CD14-positive monocyte (primary cell): ENCODE measurements around the gene ARHGAP44. TPM values are rescaled to one million over a fixed set of nuclear protein-coding genes. Genes with fewer than 3 reads are reported as not detected.

Source experiments
- DNase-seq, 3 donors: peaks; one replicate each; pipeline ENCODE4 v3.0.0-alpha.2; 2011 to 2022
- H2AFZ ChIP-seq: 2 replicates; pipeline ENCODE4 v1.6.0; 2012; ENCODE audit warnings: mild to moderate bottlenecking, low read depth, low read length, inconsistent platforms; ENCODE audit not compliant: insufficient read depth, poor library complexity, severe bottlenecking
- H3K27ac ChIP-seq, 2 donors: 1 replicate in 1 of 2; 2 replicates in 1 of 2; pipeline ENCODE4 v1.5.1; 2012 to 2013; ENCODE audit warnings: low read length in 2 of 2, control low read depth in 1 of 2, inconsistent platforms in 1 of 2, low read depth in 1 of 2, mild to moderate bottlenecking in 1 of 2
- H3K27me3 ChIP-seq, 2 donors: one replicate each; pipeline versions ENCODE4 v1.6.0 to v1.6.1; 2011 to 2013; ENCODE audit warnings: low read length in 2 of 2; ENCODE audit not compliant: control insufficient read depth in 2 of 2, insufficient read depth in 2 of 2
- H3K36me3 ChIP-seq, 2 donors: replicated peaks in 1 of 2; 1 replicate in 1 of 2; 2 replicates in 1 of 2; pipeline versions ENCODE4 v1.5.1 to v1.6.1; 2012 to 2013; ENCODE audit warnings: low read length in 2 of 2, control low read depth in 1 of 2, inconsistent platforms in 1 of 2, mild to moderate bottlenecking in 1 of 2; ENCODE audit not compliant: insufficient read depth in 2 of 2, control insufficient read depth in 1 of 2
- H3K4me1 ChIP-seq, 2 donors: 1 replicate in 1 of 2; 2 replicates in 1 of 2; pipeline versions ENCODE4 v1.5.1 to v1.6.1; 2012 to 2013; ENCODE audit warnings: low read length in 2 of 2, control low read depth in 1 of 2, inconsistent platforms in 1 of 2, mild to moderate bottlenecking in 1 of 2, moderate library complexity in 1 of 2; ENCODE audit not compliant: insufficient read depth in 2 of 2, control insufficient read depth in 1 of 2
- H3K4me2 ChIP-seq: replicated peaks from 2 replicates; pipeline ENCODE3; 2012; ENCODE audit warnings: low read length, moderate library complexity, mild to moderate bottlenecking; ENCODE audit not compliant: poor library complexity, severe bottlenecking; ENCODE audit errors: extremely low read depth
- H3K4me3 ChIP-seq, 3 experiments: fragments of 200-600 bp in 1 of 3; sonication (generic) in 1 of 3; replicated peaks in 1 of 3; 1 replicate in 2 of 3; 2 replicates in 1 of 3; pipeline ENCODE4 v1.5.1; 2011 to 2013; ENCODE audit warnings: low read length in 3 of 3, mild to moderate bottlenecking in 3 of 3, control low read depth in 2 of 3, low read depth in 2 of 3, inconsistent platforms in 1 of 3, moderate library complexity in 1 of 3
- H3K79me2 ChIP-seq: 2 replicates; pipeline ENCODE4 v1.6.0; 2012; ENCODE audit warnings: mild to moderate bottlenecking, control low read depth, inconsistent platforms, low read length, moderate library complexity; ENCODE audit not compliant: insufficient read depth
- H3K9ac ChIP-seq: 2 replicates; pipeline ENCODE4 v1.6.0; 2017; ENCODE audit warnings: low read length, mild to moderate bottlenecking; ENCODE audit not compliant: insufficient read depth, poor library complexity, severe bottlenecking
- H3K9me3 ChIP-seq, 2 donors: replicated peaks in 1 of 2; 1 replicate in 1 of 2; 2 replicates in 1 of 2; pipeline versions ENCODE4 v1.5.1 to v1.6.1; 2012 to 2013; ENCODE audit warnings: low read length in 2 of 2, control low read depth in 1 of 2; ENCODE audit not compliant: control insufficient read depth in 1 of 2, insufficient read depth in 1 of 2
- H4K20me1 ChIP-seq: 2 replicates; pipeline ENCODE4 v1.6.0; 2012; ENCODE audit warnings: mild to moderate bottlenecking, low read length, control low read depth, moderate library complexity; ENCODE audit not compliant: insufficient read depth
- H3K27ac Mint-ChIP-seq, 7 donors: one replicate each; pipeline ENCODE4 v1.8.0; 2020; ENCODE audit warnings: mild to moderate bottlenecking in 7 of 7, mixed read lengths in 7 of 7, moderate library complexity in 6 of 7, inconsistent platforms in 2 of 7
- H3K27me3 Mint-ChIP-seq, 3 donors: one replicate each; pipeline ENCODE4 v1.8.0; 2021 to 2022; ENCODE audit warnings: low read depth in 3 of 3, mild to moderate bottlenecking in 3 of 3, mixed read lengths in 3 of 3, moderate library complexity in 3 of 3, inconsistent platforms in 1 of 3
- H3K36me3 Mint-ChIP-seq, 2 donors: one replicate each; pipeline ENCODE4 v1.8.0; 2020; ENCODE audit warnings: mixed read lengths in 2 of 2, inconsistent platforms in 1 of 2, mild to moderate bottlenecking in 1 of 2
- H3K4me1 Mint-ChIP-seq: one replicate; pipeline ENCODE4 v1.8.0; 2020; ENCODE audit warnings: mild to moderate bottlenecking, mixed read lengths
- H3K4me3 Mint-ChIP-seq, 2 donors: one replicate each; pipeline ENCODE4 v1.8.0; 2020; ENCODE audit warnings: mild to moderate bottlenecking in 2 of 2, mixed read lengths in 2 of 2, moderate library complexity in 1 of 2
- H3K9me3 Mint-ChIP-seq, 7 donors: one replicate each; pipeline ENCODE4 v1.8.0; 2020 to 2022; ENCODE audit warnings: mixed read lengths in 7 of 7, mild to moderate bottlenecking in 6 of 7, moderate library complexity in 6 of 7, inconsistent platforms in 2 of 7
- CTCF ChIP-seq: fragments of 200-600 bp; IDR thresholded peaks from one replicate; pipeline ENCODE4 v1.8.0; 2022; ENCODE audit warnings: antibody characterized with exemption, mild to moderate bottlenecking
- WGBS: methylation state at CpG from one replicate; pipeline ENCODE4 v1.1.5; 2013; ENCODE audit warnings: missing lambda C conversion rate; ENCODE audit not compliant: insufficient coverage; 5-methylcytosine and 5-hydroxymethylcytosine counted together
- intact Hi-C, 2 donors: fragments of 100-400 bp; cut with micrococcal nuclease; formaldehyde crosslinking; loops; one replicate each; pipeline versions ENCODE4 v1.15.0 to v1.15.1; 2023
- polyA plus RNA-seq, 3 donors: library from polyadenylated mRNA; depleted of rRNA in 1 of 3; unstranded in 2 of 3; stranded (reverse) in 1 of 3; fragments of 300-500 nt in 2 of 3; fragments of >200 nt in 1 of 3; fragmentation: Illumina TruSeq in 2 of 3; gene quantifications; 1 replicate in 2 of 3; 2 replicates in 1 of 3; pipeline ENCODE4 v1.2.3, GENCODE V29; 2012 to 2021

Gene ARHGAP44
- polyA plus RNA-seq, 3 donors = not detected

GRCh38 chr17:12947047-12947446 lies 157.7 kb downstream of the ARHGAP44 start:
- H3K4me2 ChIP-seq = no peak overlapping the region
- H3K27me3 Mint-ChIP-seq = peaks cover 0 to 2% (median 0%) of the 10 kb centered on the region in 3 donors
- no peaks in the 10 kb centered on the region for H3K79me2 ChIP-seq
- H3K27me3 ChIP-seq = no peaks in the 10 kb centered on the region
- H3K9me3 Mint-ChIP-seq = peaks cover 5 to 38% (median 19%) of the 10 kb centered on the region in 7 donors
- H3K27ac Mint-ChIP-seq = no peak overlapping the region
- no peak overlapping the region for H3K4me3 Mint-ChIP-seq
- H3K9me3 ChIP-seq = peaks cover 12 to 19% of the 10 kb centered on the region in 2 donors
- H3K27ac ChIP-seq = no peak overlapping the region
- no peaks in the 10 kb centered on the region for H3K4me1 ChIP-seq
- no peak for DNase-seq
- H3K9ac ChIP-seq = no peak overlapping the region
- no peak overlapping the region for H3K4me3 ChIP-seq
- no peaks in the 10 kb centered on the region for H4K20me1 ChIP-seq
- H3K36me3 Mint-ChIP-seq = no peaks in the 10 kb centered on the region
- H3K4me1 Mint-ChIP-seq = no peaks in the 10 kb centered on the region
- TF ChIP-seq CTCF = no peak
- whole genome bisulfite sequencing = 93% methylated on average over 4 of the region's 4 CpGs
- intact Hi-C loops = no loop called here
- H2AFZ ChIP-seq = no peak overlapping the region
- H3K36me3 ChIP-seq = no peaks in the 10 kb centered on the region

DNA sequence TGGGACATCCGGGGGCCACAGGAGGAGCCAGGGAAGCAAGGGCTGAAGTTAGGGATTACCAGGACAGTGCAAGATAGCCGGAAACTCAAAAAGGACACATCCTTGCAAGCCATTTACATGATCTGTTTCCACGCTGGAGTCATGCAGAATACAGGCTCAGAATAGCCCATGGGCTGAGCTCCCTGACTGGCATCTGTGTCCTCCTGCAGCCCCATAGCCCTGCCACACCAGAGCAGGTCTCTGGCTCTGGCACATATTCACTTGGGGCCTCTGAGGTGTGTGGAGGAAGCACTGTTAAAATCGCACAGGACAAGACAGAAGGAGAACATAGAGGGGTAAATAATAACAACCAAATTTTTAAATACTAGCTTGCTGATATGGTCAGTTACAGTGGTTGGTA lies 162.7 kb downstream of the ARHGAP44 start:
- Histone ChIP-seq H4K20me1 (no peaks in the 10 kb centered on the region), H3K4me2 (no peak overlapping the region), H2AFZ (no peak overlapping the region), H3K79me2 (no peaks in the 10 kb centered on the region), H3K9ac (no peak overlapping the region), H3K9me3 (peaks cover 26 to 28% of the 10 kb centered on the region in 2 donors), H3K4me1 (no peaks in the 10 kb centered on the region), H3K36me3 (no peaks in the 10 kb centered on the region), H3K27ac (no peak overlapping the region), H3K27me3 (no peaks in the 10 kb centered on the region), H3K4me3 (no peak overlapping the region)
- no peaks in the 10 kb centered on the region for H3K36me3 Mint-ChIP-seq
- H3K27ac Mint-ChIP-seq = no peak overlapping the region
- H3K27me3 Mint-ChIP-seq = peaks cover 0 to 3% (median 0%) of the 10 kb centered on the region in 3 donors
- H3K9me3 Mint-ChIP-seq = peaks cover 23 to 50% (median 27%) of the 10 kb centered on the region in 7 donors
- DNase-seq = no peak
- WGBS = 96% methylated on average over 3 of the region's 4 CpGs
- no peak overlapping the region for H3K4me3 Mint-ChIP-seq
- TF ChIP-seq CTCF = no peak
- H3K4me1 Mint-ChIP-seq = no peaks in the 10 kb centered on the region
- intact Hi-C loops = no loop called here
